Measurements from ENCODE around the gene ABCA8. TPM values are rescaled to one million over a fixed set of nuclear protein-coding genes. Genes with fewer than 3 reads are reported as not detected.
A peak's percentile ranks its signal among the peaks of the same experiment; 100 is the strongest.

ABCA8 gene
- total and polyA plus RNA-seq, 2 donors (not counting 1 experiment from before 2014, with no cell fraction given) = 6.4 to 47.2 TPM

- Histone ChIP-seq H3K9me3 (ENCODE audit: control insufficient read depth, insufficient read depth, low read depth, low read length) (no peaks in the 10 kb centered on the region), H3K4me2 (ENCODE audit: extremely low read depth, insufficient read depth, low read length) (peak overlapping the region; percentile 80), H3K4me3 (replicated peaks in 1 of 4; ENCODE audit: control extremely low read depth in 1 of 4, insufficient read depth in 1 of 4, low read depth in 3 of 4, low read length in 4 of 4) (no peak overlapping the region), H4K20me1 (ENCODE audit: control insufficient read depth, extremely low read depth, insufficient read depth, low read length) (no peaks in the 10 kb centered on the region), H3K9ac (ENCODE audit: insufficient read depth, low read length) (no peak overlapping the region), H3K27ac (ENCODE audit: insufficient read depth, low read length) (peak overlapping the region; percentile 43), H3K36me3 (ENCODE audit: control insufficient read depth, insufficient read depth, low read length) (no peaks in the 10 kb centered on the region), H3K27me3 (ENCODE audit: control insufficient read depth, insufficient read depth, low read length) (no peaks in the 10 kb centered on the region), H2AFZ (ENCODE audit: low read length) (peak overlapping the region; percentile 65), H3K4me1 (ENCODE audit: control insufficient read depth, extremely low read depth, insufficient read depth, low read length) (peaks cover 17% of the 10 kb centered on the region), H3K79me2 (ENCODE audit: control insufficient read depth, insufficient read depth, low read length) (no peaks in the 10 kb centered on the region)
- peak; percentile 92 to 96 for DNase-seq (ENCODE audit: low read depth in 2 of 2)
- no peak for TF ChIP-seq CTCF (conservative IDR thresholded peaks at IDR 0.05 in 1 of 2, IDR thresholded peaks at IDR 0.05 in 1 of 2; ENCODE audit: low read depth in 1 of 2, low read length in 2 of 2)
- no peak for TF ChIP-seq EZH2 (IDR thresholded peaks at IDR 0.05; ENCODE audit: low read length, missing control alignments)
Measured at GRCh38 chr17:68909066-68909465, 46.1 kb downstream of the ABCA8 start.

- no peak overlapping the region for H3K27ac ChIP-seq (ENCODE audit: insufficient read depth, low read length)
- H3K36me3 ChIP-seq (ENCODE audit: control insufficient read depth, insufficient read depth, low read length) = no peaks in the 10 kb centered on the region
- peaks cover 17% of the 10 kb centered on the region for H3K4me1 ChIP-seq (ENCODE audit: control insufficient read depth, extremely low read depth, insufficient read depth, low read length)
- no peaks in the 10 kb centered on the region for H3K79me2 ChIP-seq (ENCODE audit: control insufficient read depth, insufficient read depth, low read length)
- H3K27me3 ChIP-seq (ENCODE audit: control insufficient read depth, insufficient read depth, low read length) = no peaks in the 10 kb centered on the region
- H4K20me1 ChIP-seq (ENCODE audit: control insufficient read depth, extremely low read depth, insufficient read depth, low read length) = no peaks in the 10 kb centered on the region
- H3K4me3 ChIP-seq (replicated peaks in 1 of 4; ENCODE audit: control extremely low read depth in 1 of 4, insufficient read depth in 1 of 4, low read depth in 3 of 4, low read length in 4 of 4) = no peak overlapping the region
- no peaks in the 10 kb centered on the region for H3K9me3 ChIP-seq (ENCODE audit: control insufficient read depth, insufficient read depth, low read depth, low read length)
- peak overlapping the region; percentile 27 for H3K4me2 ChIP-seq (ENCODE audit: extremely low read depth, insufficient read depth, low read length)
- no peak for DNase-seq (ENCODE audit: low read depth in 2 of 2)
- H2AFZ ChIP-seq (ENCODE audit: low read length) = peak overlapping the region; percentile 3
- no peak overlapping the region for H3K9ac ChIP-seq (ENCODE audit: insufficient read depth, low read length)
- TF ChIP-seq CTCF (conservative IDR thresholded peaks at IDR 0.05 in 1 of 2, IDR thresholded peaks at IDR 0.05 in 1 of 2; ENCODE audit: low read depth in 1 of 2, low read length in 2 of 2) = no peak
- no peak for TF ChIP-seq EZH2 (IDR thresholded peaks at IDR 0.05; ENCODE audit: low read length, missing control alignments)
Measured at GRCh38 chr17:68908045-68908444, 47.1 kb downstream of the ABCA8 start.

- Histone ChIP-seq H3K9me3 (ENCODE audit: control insufficient read depth, insufficient read depth, low read depth, low read length) (no peaks in the 10 kb centered on the region), H3K27ac (ENCODE audit: insufficient read depth, low read length) (no peak overlapping the region), H3K4me1 (ENCODE audit: control insufficient read depth, extremely low read depth, insufficient read depth, low read length) (peaks cover 17% of the 10 kb centered on the region), H3K27me3 (ENCODE audit: control insufficient read depth, insufficient read depth, low read length) (no peaks in the 10 kb centered on the region), H2AFZ (ENCODE audit: low read length) (no peak overlapping the region), H3K4me2 (ENCODE audit: extremely low read depth, insufficient read depth, low read length) (no peak overlapping the region), H3K79me2 (ENCODE audit: control insufficient read depth, insufficient read depth, low read length) (no peaks in the 10 kb centered on the region), H3K9ac (ENCODE audit: insufficient read depth, low read length) (no peak overlapping the region), H3K36me3 (ENCODE audit: control insufficient read depth, insufficient read depth, low read length) (no peaks in the 10 kb centered on the region), H3K4me3 (replicated peaks in 1 of 4; ENCODE audit: control extremely low read depth in 1 of 4, insufficient read depth in 1 of 4, low read depth in 3 of 4, low read length in 4 of 4) (no peak overlapping the region), H4K20me1 (ENCODE audit: control insufficient read depth, extremely low read depth, insufficient read depth, low read length) (no peaks in the 10 kb centered on the region)
- TF ChIP-seq CTCF (conservative IDR thresholded peaks at IDR 0.05 in 1 of 2, IDR thresholded peaks at IDR 0.05 in 1 of 2; ENCODE audit: low read depth in 1 of 2, low read length in 2 of 2) (peak in 1 of 2 donors; percentile 53), EZH2 (IDR thresholded peaks at IDR 0.05; ENCODE audit: low read length, missing control alignments) (no peak)
- DNase-seq (ENCODE audit: low read depth in 2 of 2) = peak; percentile 39 to 42
Measured at GRCh38 chr17:68906638-68907037, 48.6 kb downstream of the ABCA8 start.

Data from fibroblast of lung (primary cell).